ENCODE results near the gene B3GALNT1. TPM values are rescaled to one million over a fixed set of nuclear protein-coding genes. Genes with fewer than 3 reads are reported as not detected.

The B3GALNT1 gene
- total RNA-seq, 4 donors from 2014 or later: 1.3 to 15.3 (median 3.8) TPM

GRCh38 chr3:161049683-161050248, 55.4 kb downstream of the B3GALNT1 start:
- Histone ChIP-seq H3K9me3 (no peaks in the 10 kb centered on the region), H3K27me3 (no peaks in the 10 kb centered on the region), H3K36me3 (no peaks in the 10 kb centered on the region), H3K27ac (no peak overlapping the region), H3K4me3 (no peak overlapping the region), H3K4me1 (no peaks in the 10 kb centered on the region)
- in situ Hi-C loops (cut with MboI; ENCODE audit: low pct_ligation_motif_present in 1 of 4, low pct_unique_long_range_greater_than_20kb in 1 of 4, low sequenced_read_pairs in 3 of 4) (no loop called here), intact Hi-C loops (cut with DNase I; ENCODE audit: low total_unique reads) (no loop called here)
- no peak for DNase-seq
- 80 to 84% methylated on average over 4 of the region's 4 CpGs for WGBS, 2 donors (ENCODE audit: low coverage in 1 of 2)
- TF ChIP-seq EP300 (IDR thresholded peaks at IDR 0.05; ENCODE audit: low read depth): no peak
- TF ChIP-seq CTCF (IDR thresholded peaks at IDR 0.05): no peak
- no peak for TF ChIP-seq POLR2AphosphoS5 (IDR thresholded peaks at IDR 0.05)
- no peak for TF ChIP-seq POLR2A (IDR thresholded peaks at IDR 0.05)

DNA sequence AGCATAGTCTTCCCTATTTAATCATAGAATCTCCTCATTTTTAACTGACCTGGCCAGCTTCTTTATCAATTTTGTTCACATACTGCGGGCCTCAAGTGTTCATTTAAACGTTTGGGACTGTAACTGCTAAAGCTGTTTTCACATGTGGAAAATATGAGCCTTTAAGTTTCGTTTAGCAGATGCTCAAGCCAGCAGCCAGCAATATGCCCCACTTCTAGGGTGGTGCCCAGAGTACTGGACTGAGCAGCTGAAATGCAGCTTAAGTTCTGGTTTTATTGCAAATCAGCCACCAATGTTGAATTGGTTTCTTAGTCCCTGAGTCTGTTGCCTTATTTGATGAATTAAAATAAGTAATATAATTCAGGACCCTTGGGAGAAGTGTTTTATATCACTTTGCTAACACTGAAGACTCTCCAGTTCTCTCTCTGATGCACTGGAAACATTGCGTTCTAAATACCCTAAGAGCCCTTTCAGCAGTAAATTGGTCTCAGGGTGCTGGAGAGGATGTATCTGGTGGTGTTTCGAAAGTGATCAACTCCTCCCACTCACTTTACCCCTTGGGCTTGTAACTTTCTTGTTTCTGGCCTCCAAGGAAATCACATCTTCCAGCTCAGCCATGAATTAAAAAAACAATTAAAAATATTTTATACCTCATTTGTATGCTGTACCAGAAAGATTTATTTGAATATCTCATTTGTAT, 61.7 kb downstream of the B3GALNT1 start:
- intact Hi-C loops (cut with DNase I; ENCODE audit: low total_unique reads) (no loop called here), in situ Hi-C loops (cut with MboI; ENCODE audit: low pct_ligation_motif_present in 1 of 4, low pct_unique_long_range_greater_than_20kb in 1 of 4, low sequenced_read_pairs in 3 of 4) (no loop called here)
- 78 to 82% methylated on average over 4 to 5 of the region's 5 CpGs for WGBS, 2 donors (ENCODE audit: low coverage in 1 of 2)
- Histone ChIP-seq H3K27me3 (no peaks in the 10 kb centered on the region), H3K9me3 (no peaks in the 10 kb centered on the region), H3K27ac (no peak overlapping the region), H3K4me1 (no peaks in the 10 kb centered on the region), H3K4me3 (no peak overlapping the region), H3K36me3 (no peaks in the 10 kb centered on the region)
- DNase-seq: no peak
- TF ChIP-seq EP300 (IDR thresholded peaks at IDR 0.05; ENCODE audit: low read depth) (no peak), POLR2AphosphoS5 (IDR thresholded peaks at IDR 0.05) (no peak), POLR2A (IDR thresholded peaks at IDR 0.05) (no peak), CTCF (IDR thresholded peaks at IDR 0.05) (no peak)

DNA sequence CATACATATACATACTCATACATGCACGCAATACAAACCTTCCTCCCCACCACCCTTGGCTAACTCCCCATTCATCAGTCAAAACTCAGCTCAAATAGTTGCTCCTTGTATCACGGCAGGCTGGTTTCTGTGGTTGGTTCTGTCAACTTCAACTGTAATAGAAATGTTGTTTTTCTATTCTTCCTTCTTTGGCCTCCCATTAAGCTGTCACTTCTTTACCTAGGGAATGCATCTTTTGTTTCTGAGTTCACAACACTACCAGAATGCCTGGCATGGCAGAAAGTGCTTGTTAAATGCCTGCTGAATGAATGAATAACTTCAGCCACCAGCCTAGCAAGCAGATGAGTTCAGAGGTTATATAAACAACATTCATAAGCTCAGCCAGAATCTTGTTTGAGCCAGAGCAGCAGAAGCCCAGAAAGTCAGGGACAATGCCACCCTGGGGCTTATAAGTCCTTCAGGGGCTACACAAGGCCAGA, 63.1 kb downstream of the B3GALNT1 start:
- TF ChIP-seq CTCF (IDR thresholded peaks at IDR 0.05): no peak
- TF ChIP-seq POLR2AphosphoS5 (IDR thresholded peaks at IDR 0.05): no peak
- TF ChIP-seq EP300 (IDR thresholded peaks at IDR 0.05; ENCODE audit: low read depth): no peak
- no peak for TF ChIP-seq POLR2A (IDR thresholded peaks at IDR 0.05)
- H3K4me1 ChIP-seq: no peaks in the 10 kb centered on the region
- in situ Hi-C loops (cut with MboI; ENCODE audit: low pct_ligation_motif_present in 1 of 4, low pct_unique_long_range_greater_than_20kb in 1 of 4, low sequenced_read_pairs in 3 of 4) (no loop called here), intact Hi-C loops (cut with DNase I; ENCODE audit: low total_unique reads) (no loop called here)
- DNase-seq: no peak
- H3K9me3 ChIP-seq: no peaks in the 10 kb centered on the region
- H3K27me3 ChIP-seq: no peaks in the 10 kb centered on the region
- no peak overlapping the region for H3K4me3 ChIP-seq
- no peak overlapping the region for H3K27ac ChIP-seq
- WGBS, 2 donors (ENCODE audit: low coverage in 1 of 2): 73 to 100% methylated on average over 2 of the region's 2 CpGs
- no peaks in the 10 kb centered on the region for H3K36me3 ChIP-seq

DNA sequence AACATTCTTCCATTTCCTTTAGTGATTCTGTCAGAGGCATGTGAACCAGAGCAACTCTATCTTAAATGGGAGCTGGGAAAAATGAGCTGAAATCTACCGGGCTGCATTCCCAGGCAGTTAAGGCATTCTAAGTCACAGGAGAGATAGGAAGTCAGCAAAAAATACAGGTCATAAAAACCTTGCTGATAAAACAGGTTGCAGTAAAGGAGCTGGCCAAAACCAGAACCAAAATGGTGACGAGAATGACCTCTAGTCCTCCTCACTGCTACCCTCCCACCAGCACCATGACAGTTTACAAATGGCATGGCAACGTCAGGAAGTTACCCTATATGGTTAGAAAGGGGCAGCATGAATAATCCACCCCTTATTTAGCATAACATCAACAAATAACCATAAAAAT, 66.4 kb downstream of the B3GALNT1 start:
- DNase-seq: no peak
- no peak for TF ChIP-seq CTCF (IDR thresholded peaks at IDR 0.05)
- no peak for TF ChIP-seq EP300 (IDR thresholded peaks at IDR 0.05; ENCODE audit: low read depth)
- TF ChIP-seq POLR2AphosphoS5 (IDR thresholded peaks at IDR 0.05): no peak
- no peak for TF ChIP-seq POLR2A (IDR thresholded peaks at IDR 0.05)
- H3K9me3 ChIP-seq: no peaks in the 10 kb centered on the region
- H3K4me3 ChIP-seq: no peak overlapping the region
- intact Hi-C loops (cut with DNase I; ENCODE audit: low total_unique reads): no loop called here
- no peaks in the 10 kb centered on the region for H3K36me3 ChIP-seq
- H3K27me3 ChIP-seq: no peaks in the 10 kb centered on the region
- 72 to 78% methylated on average over 3 of the region's 3 CpGs for WGBS, 2 donors (ENCODE audit: low coverage in 1 of 2)
- in situ Hi-C loops (cut with MboI; ENCODE audit: low pct_ligation_motif_present in 1 of 4, low pct_unique_long_range_greater_than_20kb in 1 of 4, low sequenced_read_pairs in 3 of 4): no loop called here
- H3K27ac ChIP-seq: no peak overlapping the region
- no peaks in the 10 kb centered on the region for H3K4me1 ChIP-seq
